K562 (cell line): ENCODE results near the gene ADORA2B. TPM values are rescaled to one million over a fixed set of nuclear protein-coding genes. Genes with fewer than 3 reads are reported as not detected.

Source experiments
- ATAC-seq: fragments of 200-7000 bp; cut with Tn5 transposase; 3 replicates; pipeline ENCODE4 v1.9.1; 2020; ENCODE audit warnings: moderate library complexity
- BruUV-seq: library from RNA; stranded (reverse); fragments of 400-500 nt; replicated peaks from 2 replicates; lab custom pipeline; 2021; lab: Mats Ljungman, UMichigan
- CTCF ChIA-PET: fragments of 300-600 bp; formaldehyde crosslinking; extraction: SDS; loops from one replicate; lab custom pipeline; 2021; ENCODE audit warnings: low intra/inter-chr PET ratio; lab: Yijun Ruan, JAX
- POLR2A ChIA-PET: fragments of 300-600, 350-650 bp; sonication (Branson Sonifier 250); formaldehyde crosslinking; extraction: SDS; loops from one replicate; lab custom pipeline; 2021; ENCODE audit warnings: antibody characterized with exemption, inconsistent platforms; lab: Yijun Ruan, JAX
- DNase-seq, 4 experiments: peaks; one replicate each; pipeline versions ENCODE4 v3.0.0 to v3.0.0-alpha.2; 2011 to 2018; ENCODE audit warnings: low spot score in 3 of 4, mixed read lengths in 3 of 4; ENCODE audit errors: extremely low read depth in 1 of 4
- FAIRE-seq: peaks from 2 replicates; lab custom pipeline; 2011; peaks lifted over from hg19 to GRCh38; lab: Jason Lieb, UNC
- H2AFZ ChIP-seq: 2 replicates; pipeline ENCODE4 v1.6.0; 2011; ENCODE audit warnings: low read depth, low read length, control low read depth, inconsistent platforms
- H3K27ac ChIP-seq: fragments of 200-600 bp; 3 replicates; pipeline ENCODE4 v1.8.0; 2011; ENCODE audit warnings: low read depth, mild to moderate bottlenecking, control low read depth, inconsistent platforms, low read length, moderate library complexity, mixed read lengths; ENCODE audit errors: extremely low read depth
- H3K27me3 ChIP-seq, 2 experiments: fragments of 300-600 bp in 1 of 2; 2 replicates in 1 of 2; 3 replicates in 1 of 2; pipeline versions ENCODE4 v1.6.0 to v1.8.0; 2011; ENCODE audit warnings: inconsistent platforms in 2 of 2, low read length in 2 of 2, mild to moderate bottlenecking in 1 of 2, mixed read lengths in 1 of 2, moderate library complexity in 1 of 2; ENCODE audit not compliant: control insufficient read depth in 2 of 2, insufficient read depth in 2 of 2
- H3K36me3 ChIP-seq: fragments of 300-600 bp; 3 replicates; pipeline ENCODE4 v1.8.0; 2011; ENCODE audit warnings: mild to moderate bottlenecking, low read length, inconsistent platforms; ENCODE audit not compliant: control insufficient read depth, insufficient read depth
- H3K4me1 ChIP-seq, 2 experiments: fragments of 200-600 bp in 1 of 2; replicated peaks in 1 of 2; 2 replicates in 1 of 2; 3 replicates in 1 of 2; pipeline versions ENCODE4 v1.5.1 to v1.8.0; 2011; ENCODE audit warnings: inconsistent platforms in 2 of 2, low read length in 2 of 2, mild to moderate bottlenecking in 1 of 2, mixed read lengths in 1 of 2, moderate library complexity in 1 of 2; ENCODE audit not compliant: control insufficient read depth in 2 of 2, insufficient read depth in 2 of 2
- H3K4me2 ChIP-seq: 2 replicates; pipeline ENCODE4 v1.6.1; 2011; ENCODE audit warnings: low read length, control low read depth, inconsistent platforms, mixed read lengths; ENCODE audit not compliant: insufficient read depth
- H3K4me3 ChIP-seq: fragments of 200-600 bp; sonication (generic), shearing (Covaris generic); 2 replicates; pipeline ENCODE4 v1.5.1; 2016; ENCODE audit warnings: control low read depth, inconsistent platforms
- H3K79me2 ChIP-seq: fragments of 200-600 bp; 3 replicates; pipeline ENCODE4 v1.8.0; 2011; ENCODE audit warnings: low read length, inconsistent platforms; ENCODE audit not compliant: control insufficient read depth, insufficient read depth
- H3K9ac ChIP-seq, 2 experiments: 2 replicates each; pipeline versions ENCODE4 v1.6.0 to v1.6.1; 2011; ENCODE audit warnings: low read depth in 2 of 2, low read length in 2 of 2, control low read depth in 1 of 2, inconsistent platforms in 1 of 2, mild to moderate bottlenecking in 1 of 2, mixed read lengths in 1 of 2; ENCODE audit not compliant: insufficient read depth in 1 of 2
- H3K9me1 ChIP-seq: one replicate; pipeline ENCODE4 v1.6.0; 2011; ENCODE audit warnings: inconsistent platforms, mild to moderate bottlenecking, low read length, moderate library complexity; ENCODE audit not compliant: control insufficient read depth, insufficient read depth
- H3K9me3 ChIP-seq: replicated peaks from 2 replicates; pipeline ENCODE4 v1.5.1; 2011; ENCODE audit warnings: low read depth, low read length, inconsistent platforms; ENCODE audit not compliant: control insufficient read depth, insufficient read depth
- H4K20me1 ChIP-seq: replicated peaks from 2 replicates; pipeline ENCODE4 v1.6.1; 2011; ENCODE audit warnings: low read length, inconsistent platforms, mixed read lengths; ENCODE audit not compliant: control insufficient read depth, insufficient read depth
- BCLAF1 ChIP-seq, 2 experiments: fragments of 450-650 bp in 1 of 2; IDR thresholded peaks; 2 replicates each; pipeline ENCODE4 v1.6.1; 2011 to 2017; ENCODE audit warnings: low read depth in 2 of 2, antibody characterized with exemption in 1 of 2, borderline replicate concordance in 1 of 2, low read length in 1 of 2, mild to moderate bottlenecking in 1 of 2, mixed read lengths in 1 of 2; ENCODE audit not compliant: control insufficient read depth in 1 of 2
- C11orf30 ChIP-seq: fragments of 450-650 bp; IDR thresholded peaks from 2 replicates; pipeline ENCODE4 v1.6.1; 2016; ENCODE audit warnings: low read depth, mild to moderate bottlenecking
- DMBX1 ChIP-seq: fragments of 250-450 bp; sonication (Bioruptor Pico); IDR thresholded peaks from 2 replicates; pipeline ENCODE4 v1.8.0; 2022; ENCODE audit warnings: inconsistent platforms, mild to moderate bottlenecking, moderate library complexity, borderline replicate concordance
- FOXO4 ChIP-seq: fragments of 450-650 bp; formaldehyde crosslinking; IDR thresholded peaks from 2 replicates; pipeline ENCODE4 v1.4.0; 2020; ENCODE audit warnings: mild to moderate bottlenecking, moderate library complexity
- HMBOX1 ChIP-seq: sonication (generic); IDR thresholded peaks from 2 replicates; pipeline ENCODE4 v1.6.1; 2016
- HOXB6 ChIP-seq: fragments of 250-450 bp; sonication (Bioruptor Pico); IDR thresholded peaks from 2 replicates; pipeline ENCODE4 v1.5.1; 2022; ENCODE audit warnings: mild to moderate bottlenecking, borderline replicate concordance
- RB1 ChIP-seq: fragments of 450-650 bp; IDR thresholded peaks from 2 replicates; pipeline ENCODE4 v1.6.1; 2017; ENCODE audit warnings: low read depth, mild to moderate bottlenecking
- RBM22 ChIP-seq: fragments of 200-400 bp; formaldehyde crosslinking; IDR thresholded peaks from 2 replicates; pipeline ENCODE4 v1.6.1; 2018; ENCODE audit warnings: low read length, low read depth; ENCODE audit not compliant: poor library complexity, severe bottlenecking
- SMARCE1 ChIP-seq: fragments of 450-650 bp; IDR thresholded peaks from 2 replicates; pipeline ENCODE4 v1.7.1; 2016; ENCODE audit warnings: mild to moderate bottlenecking
- SREBF2 ChIP-seq: sonication (generic); formaldehyde crosslinking; IDR thresholded peaks from 2 replicates; pipeline ENCODE4 v1.4.0; 2020; ENCODE audit warnings: mild to moderate bottlenecking, missing genetic modification reagents
- SRSF3 ChIP-seq: fragments of 200-400 bp; formaldehyde crosslinking; IDR thresholded peaks from 2 replicates; pipeline ENCODE4 v1.6.1; 2016; ENCODE audit warnings: mild to moderate bottlenecking, low read length, moderate library complexity; ENCODE audit not compliant: insufficient read depth
- ZNF239 ChIP-seq: fragments of 250-450 bp; sonication (Bioruptor Pico); IDR thresholded peaks from 2 replicates; pipeline ENCODE4 v1.4.0; 2020; ENCODE audit warnings: mild to moderate bottlenecking
- ZNF436 ChIP-seq: fragments of 250-450, 450-650 bp; sonication (Bioruptor Pico); formaldehyde crosslinking; IDR thresholded peaks from 2 replicates; pipeline ENCODE4 v1.7.0; 2020; ENCODE audit warnings: mild to moderate bottlenecking
- WGBS: fragments of 100-300 bp; shearing (Covaris generic); methylation state at CpG from one replicate; pipeline ENCODE4 v1.1.6; 2016; ENCODE audit warnings: low coverage, mixed read lengths; ENCODE audit not compliant: insufficient coverage; ENCODE audit errors: missing lambda C conversion rate; 5-methylcytosine and 5-hydroxymethylcytosine counted together
- in situ Hi-C: fragments of 300-500 bp; cut with MboI; formaldehyde crosslinking; loops from 4 replicates; pipeline ENCODE4 v1.15.0; 2018; ENCODE audit warnings: inconsistent platforms, mixed read lengths
- intact Hi-C: fragments of 100-400 bp; cut with micrococcal nuclease; formaldehyde crosslinking; loops from 2 replicates; pipeline ENCODE4 v1.14.2; 2022
- polyA plus RNA-seq, 8 experiments: library from polyadenylated mRNA; depleted of rRNA in 4 of 8; stranded (reverse) in 5 of 8; unstranded in 3 of 8; fragments of >200 nt; fragmentation: Nextera tagmentation in 2 of 8; fragmentation: Illumina TruSeq in 1 of 8; extraction: Ambion mirVana in 2 of 8; extraction: Trizol in 1 of 8; gene quantifications; 2 replicates each; pipeline versions ENCODE4 v1.2.1 to v1.2.3, GENCODE V29; 2011 to 2014; ENCODE audit warnings: inconsistent platforms in 1 of 8, missing spikeins in 1 of 8
- total RNA-seq, 7 experiments: library from RNA; depleted of rRNA in 6 of 7; stranded (reverse); fragments of >200 nt in 6 of 7; fragmentation: Illumina TruSeq in 2 of 7; extraction: Trizol in 2 of 7; gene quantifications; 2 replicates each; pipeline versions ENCODE4 v1.2.1 to v1.2.3, GENCODE V29; 2011 to 2021; ENCODE audit warnings: low replicate concordance in 1 of 7

The ADORA2B gene
- total and polyA plus RNA-seq, 9 of the 15 experiments (the other 6 are each of a cell fraction or from before 2014, with no cell fraction given), result 6.4 to 16.6 (median 10.5) TPM

GRCh38 chr17:15963670-15964110, 18.8 kb downstream of the ADORA2B start:
- Histone ChIP-seq H4K20me1 (no peaks in the 10 kb centered on the region), H3K4me3 (no peak overlapping the region), H3K4me2 (no peak overlapping the region), H3K79me2 (peaks cover 56% of the 10 kb centered on the region), H3K27ac (no peak overlapping the region), H3K9me1 (no peaks in the 10 kb centered on the region), H2AFZ (no peak overlapping the region), H3K36me3 (no peaks in the 10 kb centered on the region; the same call in 2 of the 3 replicates), H3K4me1 (peaks cover 22 to 31% of the 10 kb centered on the region in 2 experiments), H3K9ac (peak overlapping the region in 1 of 2 experiments; percentile 52; a peak in 2 of 4 replicates), H3K27me3 (no peaks in the 10 kb centered on the region), H3K9me3 (no peaks in the 10 kb centered on the region)
- POLR2A ChIA-PET, result no interaction called here
- 46% methylated on average over 4 of the region's 4 CpGs for WGBS
- in situ Hi-C loops (loop anchor here (25.0 kb wide), 1 partner anchor 701 kb away; the partner anchor contains the start of gene PMP22), intact Hi-C loops (no loop called here)
- DNase-seq (no peak), FAIRE-seq (no peak), ATAC-seq (no peak)
- BruUV-seq, result no TSS peak
- TF ChIP-seq RBM22, result no peak
- TF ChIP-seq SRSF3, result no peak
- TF ChIP-seq ZNF239 (CRISPR knock-in tag), result no peak
- no peak for TF ChIP-seq HOXB6 (CRISPR knock-in tag)
- no peak for TF ChIP-seq SMARCE1
- no peak for TF ChIP-seq C11orf30
- TF ChIP-seq HMBOX1, result no peak
- no peak for TF ChIP-seq DMBX1 (CRISPR knock-in tag)
- TF ChIP-seq FOXO4 (CRISPR knock-in tag), result no peak
- no peak for TF ChIP-seq SREBF2 (CRISPR knock-in tag)
- no peak for TF ChIP-seq RB1
- TF ChIP-seq BCLAF1 (IDR thresholded peaks at IDR 0.05; ENCODE audit: borderline replicate concordance in 1 of 2, control insufficient read depth in 1 of 2, low read depth in 2 of 2, low read length in 1 of 2), result no peak
- no peak for TF ChIP-seq ZNF436 (CRISPR knock-in tag)
- CTCF ChIA-PET, result no interaction called here
